Activated CD8-positive, alpha-beta memory T cell treated with anti-CD3 and anti-CD28 coated beads, Interleukin-2, amount 50 U/mL, for 48 hours (primary cell): ENCODE data around the gene SLC34A1.
"Not testable (repeated sequence)": the region's sequence is repeated elsewhere in the genome, so short reads cannot be mapped to it uniquely, and the experiment has no call there.

Experiments used
- DNase-seq: peaks from one replicate; pipeline ENCODE4 v3.0.0-alpha.2; 2020

Gene SLC34A1

GRCh38 chr5:177384134-177384533, at the start of gene SLC34A1:
SLC34A1 (plus strand) TSS chr5:177384434; CDS start chr5:177385742, 1,308 bp downstream.
- no peak for DNase-seq

GRCh38 chr5:177334781-177335700, 49.2 kb upstream of the SLC34A1 start:
- no peak for DNase-seq

- no peak for DNase-seq
Observed at GRCh38 chr5:177335701-177336065, 48.6 kb upstream of the SLC34A1 start.

- DNase-seq, result no peak
Observed at GRCh38 chr5:177336112-177336511, 48.1 kb upstream of the SLC34A1 start.

GRCh38 chr5:177336603-177337494, 47.4 kb upstream of the SLC34A1 start:
- DNase-seq, result no peak

GRCh38 chr5:177338251-177339106, 45.8 kb upstream of the SLC34A1 start:
- DNase-seq, result no peak

- no peak for DNase-seq
Observed at GRCh38 chr5:177339107-177339638, 45.1 kb upstream of the SLC34A1 start.

GRCh38 chr5:177343000-177343399, 41.2 kb upstream of the SLC34A1 start:
- not testable (repeated sequence) for DNase-seq

- no peak for DNase-seq
Observed at GRCh38 chr5:177343777-177344176, 40.5 kb upstream of the SLC34A1 start.

- no peak for DNase-seq
Observed at GRCh38 chr5:177344891-177345290, 39.3 kb upstream of the SLC34A1 start.

GRCh38 chr5:177346820-177347219, 37.4 kb upstream of the SLC34A1 start:
- DNase-seq, result no peak

- DNase-seq, result no peak
Observed at GRCh38 chr5:177347699-177348098, 36.5 kb upstream of the SLC34A1 start.

- DNase-seq, result no peak
Observed at GRCh38 chr5:177349362-177349647, 34.9 kb upstream of the SLC34A1 start.

- no peak for DNase-seq
Observed at GRCh38 chr5:177349762-177350161, 34.5 kb upstream of the SLC34A1 start.

GRCh38 chr5:177350776-177351391, 33.4 kb upstream of the SLC34A1 start:
- no peak for DNase-seq

GRCh38 chr5:177351392-177352329, 32.6 kb upstream of the SLC34A1 start, which contains the start of gene LMAN2:
LMAN2 (minus strand) TSS chr5:177351668; CDS start chr5:177351647, 21 bp downstream.
- DNase-seq, result peak; percentile 92

- no peak for DNase-seq
Observed at GRCh38 chr5:177353093-177353492, 31.1 kb upstream of the SLC34A1 start.

- no peak for DNase-seq
Observed at GRCh38 chr5:177354256-177354655, 30.0 kb upstream of the SLC34A1 start.

- no peak for DNase-seq
Observed at GRCh38 chr5:177354711-177355110, 29.5 kb upstream of the SLC34A1 start.

GRCh38 chr5:177355162-177355867, 28.9 kb upstream of the SLC34A1 start:
- no peak for DNase-seq
